ENCODE data around the gene PCDHGA3.

- TF ChIP-seq EZH2 (IDR thresholded peaks at IDR 0.05; ENCODE audit: insufficient read depth, poor library complexity, severe bottlenecking) = no peak
- TF ChIP-seq EZH2phosphoT487 (IDR thresholded peaks at IDR 0.05; ENCODE audit: insufficient read depth, low read depth) = no peak
These were observed 26.6 kb downstream of the PCDHGA3 start, which contains the start of gene PCDHGB3 for GRCh38 chr5:141369994-141370848.

Measured in GM23248 (cell line).